ENCODE data around the gene JAM3. TPM values are rescaled to one million over a fixed set of nuclear protein-coding genes. Genes with fewer than 3 reads are reported as not detected.
A peak's percentile ranks its signal among the peaks of the same experiment; 100 is the strongest.
"Not testable (repeated sequence)": the region's sequence is repeated elsewhere in the genome, so short reads cannot be mapped to it uniquely, and the experiment has no call there.

JAM3 gene
- total RNA-seq, 4 donors from 2014 or later = 84.2 to 122 (median 96.5) TPM

GRCh38 chr11:134074766-134075165, 5.9 kb downstream of the JAM3 start:
- Histone ChIP-seq H3K9me3 (no peaks in the 10 kb centered on the region), H3K4me1 (peaks cover 8 to 49% (median 44%) of the 10 kb centered on the region in 4 donors), H3K27me3 (no peaks in the 10 kb centered on the region), H3K27ac (replicated peaks in 1 of 4) (peak overlapping the region in 3 of 4 donors; percentile 2 to 32 (median 20)), H3K36me3 (no peaks in the 10 kb centered on the region), H3K4me3 (no peak overlapping the region)
- DNase-seq (ENCODE audit: extremely low spot score) = no peak
- no peak for TF ChIP-seq POLR2A (IDR thresholded peaks at IDR 0.05; ENCODE audit: low read depth)
- no peak for TF ChIP-seq POLR2AphosphoS5 (IDR thresholded peaks at IDR 0.05)
- no peak for TF ChIP-seq EP300 (IDR thresholded peaks at IDR 0.05)
- no peak for TF ChIP-seq CTCF (IDR thresholded peaks at IDR 0.05)
- intact Hi-C loops (cut with DNase I) = loop anchor here (5.0 kb wide), 1 partner anchor 43 kb away; no protein-coding TSS in a partner anchor
- WGBS = 45% methylated on average over 1 of the region's 1 CpG

DNA sequence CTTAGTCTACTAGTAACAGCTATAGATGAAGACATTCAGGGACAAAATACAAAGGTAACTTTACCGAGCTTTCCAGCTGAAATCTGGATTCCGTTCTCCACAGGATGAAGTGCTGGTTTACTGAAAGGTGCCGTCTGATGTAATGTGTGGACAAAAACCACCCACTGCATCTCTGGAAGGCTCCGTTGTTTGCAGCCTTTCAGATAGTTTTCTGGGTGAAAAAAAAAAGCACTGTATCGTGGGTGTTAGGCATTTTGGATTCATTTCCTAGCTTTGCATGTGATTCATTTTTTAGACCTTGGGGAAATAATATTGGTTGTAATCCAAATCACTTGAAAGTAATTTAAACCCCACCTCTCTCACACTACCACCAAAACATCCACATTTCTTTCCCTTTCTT, 10.4 kb downstream of the JAM3 start:
- WGBS = 37% methylated on average over 5 of the region's 5 CpGs
- H3K27me3 ChIP-seq = no peaks in the 10 kb centered on the region
- H3K4me3 ChIP-seq = no peak overlapping the region
- H3K27ac ChIP-seq (replicated peaks in 1 of 4) = no peak overlapping the region
- intact Hi-C loops (cut with DNase I) = no loop called here
- peak; percentile 24 for DNase-seq (ENCODE audit: extremely low spot score)
- no peaks in the 10 kb centered on the region for H3K9me3 ChIP-seq
- peaks cover 0 to 9% (median 7%) of the 10 kb centered on the region in 4 donors for H3K4me1 ChIP-seq
- TF ChIP-seq POLR2A (IDR thresholded peaks at IDR 0.05; ENCODE audit: low read depth) = no peak
- no peak for TF ChIP-seq EP300 (IDR thresholded peaks at IDR 0.05)
- no peak for TF ChIP-seq POLR2AphosphoS5 (IDR thresholded peaks at IDR 0.05)
- no peak for TF ChIP-seq CTCF (IDR thresholded peaks at IDR 0.05)
- no peaks in the 10 kb centered on the region for H3K36me3 ChIP-seq

DNA sequence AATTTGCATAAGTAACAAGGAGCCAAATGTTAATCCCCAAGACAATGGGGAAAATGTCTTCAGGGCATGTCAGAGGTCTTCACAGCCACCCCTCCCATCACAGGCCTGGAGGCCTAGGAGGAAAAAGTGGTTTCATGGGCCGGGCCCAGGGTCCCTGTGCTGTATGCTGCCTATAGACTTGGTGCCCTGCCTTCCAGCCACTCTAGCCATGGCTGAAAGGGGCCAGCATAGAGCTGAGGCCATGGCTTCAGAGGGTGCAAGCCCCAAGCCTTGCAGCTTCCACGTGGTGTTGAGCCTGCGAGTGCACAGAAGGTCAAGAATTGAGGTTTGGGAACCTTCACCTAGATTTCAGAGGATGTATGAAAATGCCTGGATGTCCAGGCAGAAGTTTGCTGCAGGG, 12.4 kb downstream of the JAM3 start:
- peak; percentile 68 for DNase-seq (ENCODE audit: extremely low spot score)
- 94% methylated on average over 3 of the region's 3 CpGs for whole genome bisulfite sequencing
- H3K27ac ChIP-seq (replicated peaks in 1 of 4); H3K36me3 ChIP-seq; intact Hi-C loops (cut with DNase I); H3K9me3 ChIP-seq; H3K4me1 ChIP-seq; H3K27me3 ChIP-seq; H3K4me3 ChIP-seq: not testable (repeated sequence)

DNA sequence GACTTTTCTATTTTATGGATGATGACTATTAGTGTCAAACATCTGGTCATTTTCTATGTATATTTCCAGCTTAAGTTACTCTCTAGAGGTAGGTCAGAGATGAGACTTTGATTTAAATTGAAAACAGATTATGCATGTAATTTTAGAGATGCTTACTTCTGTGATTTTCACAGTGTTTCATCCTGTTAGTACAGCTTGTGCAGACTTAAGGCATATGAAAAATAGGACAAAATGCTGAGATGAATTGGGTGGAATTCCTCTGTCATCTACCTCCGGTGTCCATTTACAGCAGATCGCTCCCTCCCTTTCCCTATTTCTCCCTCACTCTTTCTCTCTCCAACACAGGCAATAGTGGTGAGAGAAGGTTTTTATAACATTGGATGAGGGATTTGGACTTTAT, 14.1 kb downstream of the JAM3 start:
- H3K27ac ChIP-seq (replicated peaks in 1 of 4) = no peak overlapping the region
- no peak overlapping the region for H3K4me3 ChIP-seq
- TF ChIP-seq EP300 (IDR thresholded peaks at IDR 0.05) (no peak), CTCF (IDR thresholded peaks at IDR 0.05) (no peak)
- peak; percentile 7 for DNase-seq (ENCODE audit: extremely low spot score)
- H3K27me3 ChIP-seq = no peaks in the 10 kb centered on the region
- intact Hi-C loops (cut with DNase I) = no loop called here
- H3K36me3 ChIP-seq = no peaks in the 10 kb centered on the region
- H3K4me1 ChIP-seq = peaks cover 0 to 7% (median 2%) of the 10 kb centered on the region in 4 donors
- no peaks in the 10 kb centered on the region for H3K9me3 ChIP-seq
- 78% methylated on average over 2 of the region's 2 CpGs for WGBS

DNA sequence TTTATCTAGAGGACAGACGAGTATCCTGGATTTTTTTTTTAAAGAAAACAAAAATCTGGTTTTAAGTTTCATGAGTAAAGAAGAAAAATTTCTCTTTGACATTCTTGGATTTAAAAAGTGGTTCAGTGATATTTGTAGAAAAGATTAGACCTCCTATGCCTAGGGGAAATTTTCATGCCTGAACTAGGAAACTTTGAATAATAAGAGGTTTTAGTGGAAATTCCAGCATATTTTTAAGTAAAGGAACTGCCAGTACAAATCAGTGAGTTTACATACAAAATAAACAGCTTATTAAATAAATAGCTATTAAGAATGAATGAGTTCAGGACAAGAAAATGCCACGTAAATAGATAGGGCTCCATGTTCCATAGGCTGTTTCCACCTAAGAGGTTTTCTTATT, 17.5 kb downstream of the JAM3 start:
- no peak overlapping the region for H3K27ac ChIP-seq (replicated peaks in 1 of 4)

DNA sequence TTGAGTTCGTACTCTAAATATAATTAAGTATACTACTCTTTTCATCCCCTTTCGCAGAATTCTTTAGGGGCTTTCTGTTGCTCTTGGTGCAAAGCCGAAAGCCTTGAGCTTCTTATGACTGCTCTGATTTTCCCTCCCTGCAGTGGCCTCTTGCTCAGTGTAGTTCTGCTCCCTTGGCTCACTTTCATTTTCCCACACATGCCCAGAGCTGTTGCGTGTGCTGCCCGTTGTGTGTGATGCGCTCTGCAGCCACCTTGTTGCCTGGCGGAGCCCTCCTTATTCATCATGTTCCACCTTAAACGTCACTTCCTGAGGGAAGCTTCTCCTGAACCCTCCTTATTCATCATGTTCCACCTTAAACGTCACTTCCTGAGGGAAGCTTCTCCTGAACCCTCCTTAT, 23.1 kb downstream of the JAM3 start:
- H3K27ac ChIP-seq (replicated peaks in 1 of 4); H3K9me3 ChIP-seq; H3K36me3 ChIP-seq; intact Hi-C loops (cut with DNase I); H3K27me3 ChIP-seq; DNase-seq (ENCODE audit: extremely low spot score); H3K4me1 ChIP-seq; H3K4me3 ChIP-seq: not testable (repeated sequence)
- WGBS = 93% methylated on average over 9 of the region's 9 CpGs

More for the DNA sequence above, 17.5 kb downstream of the JAM3 start:
- H3K9me3 ChIP-seq = no peaks in the 10 kb centered on the region
- no peaks in the 10 kb centered on the region for H3K36me3 ChIP-seq
- intact Hi-C loops (cut with DNase I) = no loop called here
- no peaks in the 10 kb centered on the region for H3K27me3 ChIP-seq
- WGBS = 82% methylated on average over 2 of the region's 2 CpGs
- no peaks in the 10 kb centered on the region for H3K4me1 ChIP-seq
- DNase-seq (ENCODE audit: extremely low spot score) = no peak
- no peak overlapping the region for H3K4me3 ChIP-seq
- no peak for TF ChIP-seq CTCF (IDR thresholded peaks at IDR 0.05)

Measured in esophagus muscularis mucosa (tissue), 4 donors.